ENCODE results near the gene BHLHE40.

The BHLHE40 gene

GRCh38 chr3:4950948-4951347 is 28.3 kb upstream of the BHLHE40 start (continued):
- TF ChIP-seq PRDM6 (tag by site-specific recombination; IDR thresholded peaks at IDR 0.05): no peak
- no peak for TF ChIP-seq ZNF560 (tag by site-specific recombination; IDR thresholded peaks at IDR 0.05; ENCODE audit: borderline replicate concordance)
- no peak for TF ChIP-seq OSR2 (tag by site-specific recombination; IDR thresholded peaks at IDR 0.05)
- no peak for TF ChIP-seq ZNF423 (tag by site-specific recombination; IDR thresholded peaks at IDR 0.05)
- TF ChIP-seq ZNF610 (tag by site-specific recombination; IDR thresholded peaks at IDR 0.05; ENCODE audit: borderline replicate concordance): no peak
- TF ChIP-seq ZNF155 (tag by site-specific recombination; IDR thresholded peaks at IDR 0.05): no peak
- no peak for TF ChIP-seq ZBTB1 (tag by site-specific recombination; IDR thresholded peaks at IDR 0.05)
- no peak for TF ChIP-seq ZBTB7A (tag by site-specific recombination; IDR thresholded peaks at IDR 0.05; ENCODE audit: low read depth)
- TF ChIP-seq ZNF580 (tag by site-specific recombination; IDR thresholded peaks at IDR 0.05): no peak

GRCh38 chr3:4953119-4953518 is 26.1 kb upstream of the BHLHE40 start:
- no peak overlapping the region for H3K4me3 ChIP-seq (ENCODE audit: low read depth, low read length)
- no peak overlapping the region for H3K27ac ChIP-seq (ENCODE audit: extremely low read depth, low read depth, low read length)
- no peaks in the 10 kb centered on the region for H3K9me3 ChIP-seq (ENCODE audit: control insufficient read depth, insufficient read depth, low read depth, low read length)
- no peak for TF ChIP-seq ZNF501 (tag by site-specific recombination; IDR thresholded peaks at IDR 0.05)
- TF ChIP-seq ZFP3 (tag by site-specific recombination; IDR thresholded peaks at IDR 0.05; ENCODE audit: low read depth): no peak
- TF ChIP-seq ZNF184 (tag by site-specific recombination; IDR thresholded peaks at IDR 0.05): no peak
- TF ChIP-seq ZNF585B (tag by site-specific recombination; IDR thresholded peaks at IDR 0.05): no peak
- TF ChIP-seq ZNF391 (tag by site-specific recombination; IDR thresholded peaks at IDR 0.05; ENCODE audit: borderline replicate concordance, low read depth): no peak
- TF ChIP-seq ZNF214 (tag by site-specific recombination; IDR thresholded peaks at IDR 0.05; ENCODE audit: borderline replicate concordance): no peak
- no peak for TF ChIP-seq ZNF416 (tag by site-specific recombination; IDR thresholded peaks at IDR 0.05)
- no peak for TF ChIP-seq ZNF514 (tag by site-specific recombination; IDR thresholded peaks at IDR 0.05)
- TF ChIP-seq ZSCAN5A (tag by site-specific recombination; IDR thresholded peaks at IDR 0.05): no peak
- no peak for TF ChIP-seq ZNF510 (tag by site-specific recombination; IDR thresholded peaks at IDR 0.05; ENCODE audit: insufficient replicate concordance)
- ChIA-PET CTCF (interaction anchor here (1.0 kb wide), 1 partner anchor 9 kb away, joined by 3 read pairs; no protein-coding TSS in a partner anchor), POLR2A (no interaction called here)
- no peaks in the 10 kb centered on the region for H3K36me3 ChIP-seq (ENCODE audit: control insufficient read depth in 2 of 2, insufficient read depth in 1 of 2, low read length in 2 of 2)
- H3K4me1 ChIP-seq (ENCODE audit: control insufficient read depth, insufficient read depth, low read length): no peaks in the 10 kb centered on the region

GRCh38 chr3:4954256-4955000 is 24.8 kb upstream of the BHLHE40 start:
- H3K4me1 ChIP-seq (ENCODE audit: control insufficient read depth, insufficient read depth, low read length): no peaks in the 10 kb centered on the region
- 0 out of 2 replicates have a peak, but pooled peaks have one; percentile 9 for TF ChIP-seq ZBTB6 (tag by site-specific recombination; IDR thresholded peaks at IDR 0.05)
- no peak for TF ChIP-seq SP3 (tag by site-specific recombination; IDR thresholded peaks at IDR 0.05)
- H3K36me3 ChIP-seq (ENCODE audit: control insufficient read depth in 2 of 2, insufficient read depth in 1 of 2, low read length in 2 of 2): no peaks in the 10 kb centered on the region
- POLR2A ChIA-PET: no interaction called here
- H3K9me3 ChIP-seq (ENCODE audit: control insufficient read depth, insufficient read depth, low read depth, low read length): no peaks in the 10 kb centered on the region
- H3K27ac ChIP-seq (ENCODE audit: extremely low read depth, low read depth, low read length): no peak overlapping the region
- no peak overlapping the region for H3K4me3 ChIP-seq (ENCODE audit: low read depth, low read length)
- CTCF ChIA-PET: interaction anchor here (0.7 to 1.5 kb wide), 5 partner anchors 11 to 234 kb away, joined by 3 to 7 read pairs (median 6); no protein-coding TSS in a partner anchor

All from HEK293 (cell line).